GM23338 (cell line): ENCODE data around the gene GBP7.

Experiments used
- CREB1 ChIP-seq: fragments of 250-450 bp; sonication (Bioruptor Pico); IDR thresholded peaks from 2 replicates; pipeline ENCODE4 v1.5.0; 2020; ENCODE audit warnings: low read depth, mild to moderate bottlenecking, moderate library complexity
- CTCF ChIP-seq, 2 experiments: fragments of 200-600 bp in 1 of 2; sonication (generic) in 1 of 2; conservative IDR thresholded peaks; 2 replicates each; pipeline versions ENCODE4 v1.5.1 to v1.6.1; 2016 to 2017; ENCODE audit warnings: antibody characterized with exemption in 2 of 2, low read depth in 2 of 2, mild to moderate bottlenecking in 2 of 2, moderate library complexity in 1 of 2
- EZH2 ChIP-seq: fragments of 200-600 bp; sonication (generic); IDR thresholded peaks from one replicate; pipeline ENCODE4 v1.8.0; 2017; ENCODE audit warnings: antibody characterized with exemption, mild to moderate bottlenecking, low read depth; ENCODE audit not compliant: unreplicated experiment
- EZH2phosphoT487 ChIP-seq: fragments of 200-600 bp; sonication (generic); IDR thresholded peaks from one replicate; pipeline ENCODE4 v1.8.1; 2018; ENCODE audit warnings: antibody characterized with exemption; ENCODE audit not compliant: unreplicated experiment
- JUNB ChIP-seq: IDR thresholded peaks from one replicate; pipeline ENCODE4 v1.6.1; 2016; ENCODE audit warnings: antibody characterized with exemption; ENCODE audit not compliant: unreplicated experiment
- POLR2AphosphoS5 ChIP-seq: IDR thresholded peaks from 2 replicates; pipeline ENCODE4 v1.6.1; 2016; ENCODE audit warnings: antibody characterized with exemption, low read depth
- REST ChIP-seq: IDR thresholded peaks from one replicate; pipeline ENCODE4 v1.6.1; 2018; ENCODE audit warnings: antibody characterized with exemption; ENCODE audit not compliant: unreplicated experiment
- ZNF114 ChIP-seq: fragments of 250-450 bp; sonication (Bioruptor Pico); IDR thresholded peaks from 2 replicates; pipeline ENCODE4 v1.5.0; 2020; ENCODE audit warnings: mild to moderate bottlenecking, moderate library complexity
- ZNF331 ChIP-seq: fragments of 250-450 bp; sonication (Bioruptor Pico); IDR thresholded peaks from 2 replicates; pipeline ENCODE4 v1.5.0; 2020; ENCODE audit warnings: low read depth, mild to moderate bottlenecking, moderate library complexity
- TF ChIP-seq, protein P1 (sequence below): fragments of 250-450 bp; sonication (Bioruptor Pico); IDR thresholded peaks from 2 replicates; pipeline ENCODE4 v1.5.0; 2020; ENCODE audit warnings: mild to moderate bottlenecking, moderate library complexity

- TF ChIP-seq CTCF (conservative IDR thresholded peaks at IDR 0.05; ENCODE audit: low read depth in 2 of 2), result no peak
- TF ChIP-seq ZNF331 (CRISPR knock-in tag), result no peak
- no peak for TF ChIP-seq EZH2phosphoT487
- no peak for TF ChIP-seq REST
- no peak for TF ChIP-seq ZNF114 (CRISPR knock-in tag)
- no peak for TF ChIP-seq EZH2
- TF ChIP-seq POLR2AphosphoS5, result no peak
- TF ChIP-seq, protein P1, sequence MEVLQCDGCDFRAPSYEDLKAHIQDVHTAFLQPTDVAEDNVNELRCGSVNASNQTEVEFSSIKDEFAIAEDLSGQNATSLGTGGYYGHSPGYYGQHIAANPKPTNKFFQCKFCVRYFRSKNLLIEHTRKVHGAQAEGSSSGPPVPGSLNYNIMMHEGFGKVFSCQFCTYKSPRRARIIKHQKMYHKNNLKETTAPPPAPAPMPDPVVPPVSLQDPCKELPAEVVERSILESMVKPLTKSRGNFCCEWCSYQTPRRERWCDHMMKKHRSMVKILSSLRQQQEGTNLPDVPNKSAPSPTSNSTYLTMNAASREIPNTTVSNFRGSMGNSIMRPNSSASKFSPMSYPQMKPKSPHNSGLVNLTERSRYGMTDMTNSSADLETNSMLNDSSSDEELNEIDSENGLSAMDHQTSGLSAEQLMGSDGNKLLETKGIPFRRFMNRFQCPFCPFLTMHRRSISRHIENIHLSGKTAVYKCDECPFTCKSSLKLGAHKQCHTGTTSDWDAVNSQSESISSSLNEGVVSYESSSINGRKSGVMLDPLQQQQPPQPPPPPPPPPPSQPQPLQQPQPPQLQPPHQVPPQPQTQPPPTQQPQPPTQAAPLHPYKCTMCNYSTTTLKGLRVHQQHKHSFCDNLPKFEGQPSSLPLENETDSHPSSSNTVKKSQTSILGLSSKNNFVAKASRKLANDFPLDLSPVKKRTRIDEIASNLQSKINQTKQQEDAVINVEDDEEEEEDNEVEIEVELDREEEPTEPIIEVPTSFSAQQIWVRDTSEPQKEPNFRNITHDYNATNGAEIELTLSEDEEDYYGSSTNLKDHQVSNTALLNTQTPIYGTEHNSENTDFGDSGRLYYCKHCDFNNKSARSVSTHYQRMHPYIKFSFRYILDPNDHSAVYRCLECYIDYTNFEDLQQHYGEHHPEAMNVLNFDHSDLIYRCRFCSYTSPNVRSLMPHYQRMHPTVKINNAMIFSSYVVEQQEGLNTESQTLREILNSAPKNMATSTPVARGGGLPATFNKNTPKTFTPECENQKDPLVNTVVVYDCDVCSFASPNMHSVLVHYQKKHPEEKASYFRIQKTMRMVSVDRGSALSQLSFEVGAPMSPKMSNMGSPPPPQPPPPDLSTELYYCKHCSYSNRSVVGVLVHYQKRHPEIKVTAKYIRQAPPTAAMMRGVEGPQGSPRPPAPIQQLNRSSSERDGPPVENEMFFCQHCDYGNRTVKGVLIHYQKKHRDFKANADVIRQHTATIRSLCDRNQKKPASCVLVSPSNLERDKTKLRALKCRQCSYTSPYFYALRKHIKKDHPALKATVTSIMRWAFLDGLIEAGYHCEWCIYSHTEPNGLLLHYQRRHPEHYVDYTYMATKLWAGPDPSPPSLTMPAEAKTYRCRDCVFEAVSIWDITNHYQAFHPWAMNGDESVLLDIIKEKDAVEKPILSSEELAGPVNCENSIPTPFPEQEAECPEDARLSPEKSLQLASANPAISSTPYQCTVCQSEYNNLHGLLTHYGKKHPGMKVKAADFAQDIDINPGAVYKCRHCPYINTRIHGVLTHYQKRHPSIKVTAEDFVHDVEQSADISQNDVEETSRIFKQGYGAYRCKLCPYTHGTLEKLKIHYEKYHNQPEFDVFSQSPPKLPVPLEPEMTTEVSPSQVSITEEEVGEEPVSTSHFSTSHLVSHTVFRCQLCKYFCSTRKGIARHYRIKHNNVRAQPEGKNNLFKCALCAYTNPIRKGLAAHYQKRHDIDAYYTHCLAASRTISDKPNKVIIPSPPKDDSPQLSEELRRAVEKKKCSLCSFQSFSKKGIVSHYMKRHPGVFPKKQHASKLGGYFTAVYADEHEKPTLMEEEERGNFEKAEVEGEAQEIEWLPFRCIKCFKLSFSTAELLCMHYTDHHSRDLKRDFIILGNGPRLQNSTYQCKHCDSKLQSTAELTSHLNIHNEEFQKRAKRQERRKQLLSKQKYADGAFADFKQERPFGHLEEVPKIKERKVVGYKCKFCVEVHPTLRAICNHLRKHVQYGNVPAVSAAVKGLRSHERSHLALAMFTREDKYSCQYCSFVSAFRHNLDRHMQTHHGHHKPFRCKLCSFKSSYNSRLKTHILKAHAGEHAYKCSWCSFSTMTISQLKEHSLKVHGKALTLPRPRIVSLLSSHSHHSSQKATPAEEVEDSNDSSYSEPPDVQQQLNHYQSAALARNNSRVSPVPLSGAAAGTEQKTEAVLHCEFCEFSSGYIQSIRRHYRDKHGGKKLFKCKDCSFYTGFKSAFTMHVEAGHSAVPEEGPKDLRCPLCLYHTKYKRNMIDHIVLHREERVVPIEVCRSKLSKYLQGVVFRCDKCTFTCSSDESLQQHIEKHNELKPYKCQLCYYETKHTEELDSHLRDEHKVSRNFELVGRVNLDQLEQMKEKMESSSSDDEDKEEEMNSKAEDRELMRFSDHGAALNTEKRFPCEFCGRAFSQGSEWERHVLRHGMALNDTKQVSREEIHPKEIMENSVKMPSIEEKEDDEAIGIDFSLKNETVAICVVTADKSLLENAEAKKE, result no peak
- TF ChIP-seq CREB1 (CRISPR knock-in tag), result no peak
- TF ChIP-seq JUNB, result no peak
Observed at GRCh38 chr1:89167590-89168230, 8.1 kb downstream of the GBP7 start.
